Measurements from ENCODE around the gene NINJ2.
A peak's percentile ranks its signal among the peaks of the same experiment; 100 is the strongest.

The NINJ2 gene

DNA sequence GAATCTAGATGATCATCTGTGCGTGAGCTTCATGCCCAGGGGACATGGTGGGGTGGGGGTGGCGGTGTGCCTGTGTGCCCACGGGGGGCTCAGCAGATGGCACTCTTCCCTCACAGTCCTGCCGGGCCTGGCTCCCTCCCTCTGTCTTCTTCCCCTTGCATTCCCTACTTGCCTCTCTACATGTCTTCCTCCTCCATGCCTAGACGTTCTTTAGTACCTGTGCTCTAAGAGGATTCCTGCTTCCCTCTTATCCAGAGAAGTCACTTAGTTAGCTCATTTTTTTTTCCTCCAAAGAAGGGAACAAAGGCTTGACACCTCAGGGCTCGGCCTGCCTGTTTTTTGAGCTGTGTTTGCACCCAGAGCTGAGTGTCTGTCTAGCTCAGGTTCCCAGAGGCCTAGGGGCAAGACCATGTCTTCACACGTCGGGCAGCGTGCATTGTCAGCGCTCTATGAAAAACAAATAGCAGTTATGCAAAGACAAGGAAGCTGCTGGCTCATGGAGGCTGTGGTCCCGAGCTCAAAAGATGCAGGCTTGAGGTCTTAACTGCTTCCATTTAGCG lies 48.8 kb downstream of the NINJ2 start:
- peak; percentile 46 for TF ChIP-seq CTCF (IDR thresholded peaks at IDR 0.05; ENCODE audit: insufficient read depth, low read length, poor library complexity, severe bottlenecking)
- Histone ChIP-seq H3K36me3 (ENCODE audit: control insufficient read depth, insufficient read depth, low read length) (no peaks in the 10 kb centered on the region), H3K4me3 (replicated peaks; ENCODE audit: low read depth, low read length) (no peak overlapping the region), H3K27me3 (replicated peaks; ENCODE audit: control insufficient read depth, insufficient read depth, low read length) (no peaks in the 10 kb centered on the region)
- DNase-seq (ENCODE audit: extremely low read depth, insufficient read length), result peak; percentile 49

DNA sequence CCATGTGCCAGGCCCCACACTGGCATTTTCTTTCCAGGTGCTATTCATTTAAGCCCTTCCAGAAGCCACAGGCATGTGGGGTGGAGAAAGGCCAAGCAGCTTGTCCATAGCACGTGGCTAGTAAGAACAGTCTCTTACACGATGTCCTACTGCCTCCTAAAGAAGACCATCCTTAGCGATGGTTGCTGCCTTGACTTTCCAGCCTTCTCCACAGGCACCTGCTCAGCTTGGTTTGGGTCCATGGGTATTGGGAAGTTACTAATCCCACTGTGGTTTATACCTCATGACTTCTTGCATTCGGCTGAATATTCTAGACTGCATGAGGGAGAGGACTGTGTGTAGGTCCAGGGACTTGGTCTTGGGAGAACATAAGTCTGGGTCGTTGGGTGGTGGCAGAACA lies 49.2 kb downstream of the NINJ2 start:
- no peak for TF ChIP-seq CTCF (IDR thresholded peaks at IDR 0.05; ENCODE audit: insufficient read depth, low read length, poor library complexity, severe bottlenecking)
- no peak for DNase-seq (ENCODE audit: extremely low read depth, insufficient read length)
- H3K27me3 ChIP-seq (replicated peaks; ENCODE audit: control insufficient read depth, insufficient read depth, low read length), result no peaks in the 10 kb centered on the region
- H3K36me3 ChIP-seq (ENCODE audit: control insufficient read depth, insufficient read depth, low read length), result no peaks in the 10 kb centered on the region
- H3K4me3 ChIP-seq (replicated peaks; ENCODE audit: low read depth, low read length), result no peak overlapping the region

GRCh38 chr12:612886-613285 lies 50.4 kb downstream of the NINJ2 start:
- no peak for TF ChIP-seq CTCF (IDR thresholded peaks at IDR 0.05; ENCODE audit: insufficient read depth, low read length, poor library complexity, severe bottlenecking)
- no peaks in the 10 kb centered on the region for H3K36me3 ChIP-seq (ENCODE audit: control insufficient read depth, insufficient read depth, low read length)

DNA sequence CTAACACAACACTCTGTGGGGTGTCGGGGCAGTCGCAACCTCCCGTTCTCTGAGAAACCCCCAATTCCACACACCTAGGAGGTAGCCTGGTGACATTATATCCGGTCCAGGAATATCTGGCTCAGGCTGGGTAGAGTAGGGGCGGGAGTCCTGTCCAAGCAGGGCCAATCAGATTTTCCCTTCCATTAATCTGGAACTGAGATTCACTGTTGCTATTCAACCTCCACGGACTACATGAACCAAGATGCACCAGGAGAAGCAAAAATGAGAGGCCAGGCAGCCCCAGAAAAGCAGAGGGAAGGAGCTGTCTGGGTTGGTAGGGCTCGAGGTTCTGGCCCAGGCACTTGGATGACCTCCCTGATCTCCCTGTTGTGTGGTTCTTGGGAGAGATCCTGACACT lies 51.0 kb downstream of the NINJ2 start:
- TF ChIP-seq CTCF (IDR thresholded peaks at IDR 0.05; ENCODE audit: insufficient read depth, low read length, poor library complexity, severe bottlenecking), result no peak
- Histone ChIP-seq H3K27me3 (replicated peaks; ENCODE audit: control insufficient read depth, insufficient read depth, low read length) (no peaks in the 10 kb centered on the region), H3K4me3 (replicated peaks; ENCODE audit: low read depth, low read length) (no peak overlapping the region), H3K36me3 (ENCODE audit: control insufficient read depth, insufficient read depth, low read length) (no peaks in the 10 kb centered on the region)
- DNase-seq (ENCODE audit: extremely low read depth, insufficient read length), result no peak

More at GRCh38 chr12:612886-613285, 50.4 kb downstream of the NINJ2 start:
- DNase-seq (ENCODE audit: extremely low read depth, insufficient read length), result no peak
- Histone ChIP-seq H3K4me3 (replicated peaks; ENCODE audit: low read depth, low read length) (no peak overlapping the region), H3K27me3 (replicated peaks; ENCODE audit: control insufficient read depth, insufficient read depth, low read length) (no peaks in the 10 kb centered on the region)

DNA sequence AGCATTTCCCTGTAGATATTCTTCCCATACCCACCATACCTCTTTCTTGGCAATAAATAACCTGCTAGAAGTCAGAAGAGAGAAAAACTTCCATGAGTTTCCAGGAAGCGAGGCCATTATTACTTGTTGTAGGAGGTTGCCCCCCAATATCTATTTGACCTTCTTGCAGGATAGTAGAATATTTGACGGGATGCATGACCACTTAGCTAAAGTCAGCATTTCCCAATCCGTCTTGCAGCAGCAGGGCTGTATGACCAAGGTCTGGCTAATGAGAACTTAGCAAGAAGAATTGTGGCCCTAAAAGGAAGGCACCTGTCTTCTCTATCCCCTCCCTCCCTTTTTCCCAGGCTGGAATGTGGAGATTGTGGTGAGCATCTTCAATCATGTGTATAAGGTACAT lies 51.5 kb downstream of the NINJ2 start:
- no peaks in the 10 kb centered on the region for H3K27me3 ChIP-seq (replicated peaks; ENCODE audit: control insufficient read depth, insufficient read depth, low read length)
- DNase-seq (ENCODE audit: extremely low read depth, insufficient read length), result no peak
- H3K36me3 ChIP-seq (ENCODE audit: control insufficient read depth, insufficient read depth, low read length), result no peaks in the 10 kb centered on the region
- H3K4me3 ChIP-seq (replicated peaks; ENCODE audit: low read depth, low read length), result no peak overlapping the region
- TF ChIP-seq CTCF (IDR thresholded peaks at IDR 0.05; ENCODE audit: insufficient read depth, low read length, poor library complexity, severe bottlenecking), result no peak

GRCh38 chr12:608921-609320 lies 54.3 kb downstream of the NINJ2 start:
- DNase-seq (ENCODE audit: extremely low read depth, insufficient read length), result no peak
- no peak for TF ChIP-seq CTCF (IDR thresholded peaks at IDR 0.05; ENCODE audit: insufficient read depth, low read length, poor library complexity, severe bottlenecking)

More at GRCh38 chr12:608921-609320, 54.3 kb downstream of the NINJ2 start:
- H3K27me3 ChIP-seq (replicated peaks; ENCODE audit: control insufficient read depth, insufficient read depth, low read length), result no peaks in the 10 kb centered on the region
- no peaks in the 10 kb centered on the region for H3K36me3 ChIP-seq (ENCODE audit: control insufficient read depth, insufficient read depth, low read length)
- H3K4me3 ChIP-seq (replicated peaks; ENCODE audit: low read depth, low read length), result no peak overlapping the region
